HepG2 (cell line): ENCODE data around the gene WDR27. TPM values are rescaled to one million over a fixed set of nuclear protein-coding genes. Genes with fewer than 3 reads are reported as not detected.

ENCODE experiments used
- ATAC-seq: fragments of 200-7000 bp; cut with Tn5 transposase; 3 replicates; pipeline ENCODE4 v1.9.1; 2020; ENCODE audit warnings: mild to moderate bottlenecking, moderate library complexity
- BruUV-seq: library from RNA; stranded (reverse); fragments of 400-500 nt; replicated peaks from 2 replicates; lab custom pipeline; 2021; lab: Mats Ljungman, UMichigan
- CTCF ChIA-PET: fragments of 300-600 bp; formaldehyde crosslinking; extraction: SDS; loops from one replicate; lab custom pipeline; 2021; ENCODE audit warnings: low total read pairs, inconsistent platforms, low intra/inter-chr PET ratio; lab: Yijun Ruan, JAX
- POLR2A ChIA-PET: fragments of 350-600 bp; sonication (Branson Sonifier 250); formaldehyde crosslinking; loops from one replicate; lab custom pipeline; 2020; ENCODE audit warnings: antibody characterized with exemption, inconsistent platforms; lab: Yijun Ruan, JAX
- DNase-seq: peaks from one replicate; pipeline ENCODE4 v3.0.0-alpha.2; 2015; ENCODE audit warnings: low spot score
- FAIRE-seq: peaks from 3 replicates; lab custom pipeline; 2011; peaks lifted over from hg19 to GRCh38; lab: Jason Lieb, UNC
- H2AFZ ChIP-seq: one replicate; pipeline ENCODE4 v1.6.1; 2011; ENCODE audit warnings: low read length, inconsistent platforms
- H3K27ac ChIP-seq: fragments of 300-600 bp; 3 replicates; pipeline ENCODE4 v1.8.0; 2011; ENCODE audit warnings: mixed run types, mild to moderate bottlenecking, mixed read lengths, low read length, inconsistent platforms; ENCODE audit not compliant: insufficient read depth; ENCODE audit errors: extremely low read length
- H3K27me3 ChIP-seq, 2 experiments: fragments of 200-600 bp in 1 of 2; 2 replicates in 1 of 2; 3 replicates in 1 of 2; pipeline versions ENCODE4 v1.6.0 to v1.8.0; 2011; ENCODE audit warnings: low read length in 2 of 2, mild to moderate bottlenecking in 2 of 2, moderate library complexity in 2 of 2, inconsistent platforms in 1 of 2; ENCODE audit not compliant: insufficient read depth in 2 of 2, control insufficient read depth in 1 of 2
- H3K36me3 ChIP-seq, 2 experiments: fragments of 200-600 bp in 1 of 2; replicated peaks in 1 of 2; 2 replicates in 1 of 2; 3 replicates in 1 of 2; pipeline versions ENCODE4 v1.5.1 to v1.8.0; 2011; ENCODE audit warnings: low read length in 2 of 2, inconsistent platforms in 1 of 2; ENCODE audit not compliant: insufficient read depth in 2 of 2, control insufficient read depth in 1 of 2
- H3K4me1 ChIP-seq: 2 replicates; pipeline ENCODE4 v1.5.1; 2012; ENCODE audit warnings: low read length, inconsistent platforms; ENCODE audit not compliant: insufficient read depth
- H3K4me2 ChIP-seq: 2 replicates; pipeline ENCODE4 v1.6.0; 2011; ENCODE audit warnings: low read depth, low read length, inconsistent platforms
- H3K4me3 ChIP-seq, 3 experiments: fragments of 200-600 bp in 1 of 3; sonication (generic), shearing (Covaris generic) in 1 of 3; replicated peaks in 1 of 3; 2 replicates each; pipeline ENCODE4 v1.5.1; 2011 to 2016; ENCODE audit warnings: low read length in 3 of 3, inconsistent platforms in 2 of 3, low read depth in 2 of 3, mild to moderate bottlenecking in 2 of 3, control low read depth in 1 of 3, mixed read lengths in 1 of 3; ENCODE audit not compliant: insufficient read depth in 1 of 3
- H3K79me2 ChIP-seq: one replicate; pipeline ENCODE4 v1.6.1; 2011; ENCODE audit warnings: low read length, inconsistent platforms; ENCODE audit not compliant: insufficient read depth
- H3K9ac ChIP-seq: 2 replicates; pipeline ENCODE4 v1.6.0; 2011; ENCODE audit warnings: mild to moderate bottlenecking, low read depth, low read length, inconsistent platforms; ENCODE audit not compliant: insufficient read depth
- H3K9me3 ChIP-seq: 2 replicates; pipeline ENCODE4 v1.5.1; 2012; ENCODE audit warnings: mild to moderate bottlenecking, low read length
- H4K20me1 ChIP-seq: 2 replicates; pipeline ENCODE4 v1.6.0; 2011; ENCODE audit warnings: inconsistent platforms, mild to moderate bottlenecking, low read length, moderate library complexity; ENCODE audit not compliant: insufficient read depth
- ATF4 ChIP-seq, 2 experiments: fragments of 450-650 bp in 1 of 2; sonication (generic) in 1 of 2; formaldehyde crosslinking; IDR thresholded peaks; 2 replicates each; pipeline versions ENCODE4 v1.5.0 to v1.8.0; 2020 to 2022; ENCODE audit warnings: mild to moderate bottlenecking in 1 of 2, missing genetic modification reagents in 1 of 2
- ETV5 ChIP-seq: IDR thresholded peaks from 2 replicates; pipeline ENCODE4 v1.6.1; 2018; ENCODE audit warnings: missing biosample characterization, missing genetic modification reagents, inconsistent platforms, borderline replicate concordance
- MXI1 ChIP-seq: IDR thresholded peaks from 3 replicates; pipeline ENCODE4 v1.6.1; 2012; ENCODE audit warnings: low read depth, low read length, inconsistent platforms, borderline replicate concordance
- ONECUT2 ChIP-seq: sonication (generic); formaldehyde crosslinking; IDR thresholded peaks from 2 replicates; pipeline ENCODE4 v1.4.0; 2020; ENCODE audit warnings: missing genetic modification reagents
- PHB2 ChIP-seq: fragments of 450-650 bp; IDR thresholded peaks from 2 replicates; pipeline ENCODE4 v1.6.1; 2018; ENCODE audit not compliant: partially characterized antibody
- SRSF9 ChIP-seq: fragments of 200-400 bp; formaldehyde crosslinking; IDR thresholded peaks from 2 replicates; pipeline ENCODE4 v1.6.1; 2018; ENCODE audit warnings: borderline replicate concordance, mild to moderate bottlenecking, low read depth, low read length; ENCODE audit not compliant: insufficient read depth, poor library complexity, severe bottlenecking
- ZBTB7A ChIP-seq: sonication (generic); formaldehyde crosslinking; IDR thresholded peaks from 2 replicates; pipeline ENCODE4 v1.8.0; 2022; ENCODE audit warnings: mild to moderate bottlenecking, missing genetic modification reagents
- ZFP36L2 ChIP-seq: sonication (generic); formaldehyde crosslinking; IDR thresholded peaks from 2 replicates; pipeline ENCODE4 v1.4.0; 2020; ENCODE audit warnings: missing genetic modification reagents
- ZNF18 ChIP-seq: sonication (generic); formaldehyde crosslinking; IDR thresholded peaks from 2 replicates; pipeline ENCODE4 v1.8.0; 2022; ENCODE audit warnings: mild to moderate bottlenecking, missing genetic modification reagents; ENCODE audit not compliant: insufficient replicate concordance
- ZNF180 ChIP-seq: sonication (generic); formaldehyde crosslinking; IDR thresholded peaks from 2 replicates; pipeline ENCODE4 v1.4.0; 2020; ENCODE audit warnings: low read depth, missing genetic modification reagents, borderline replicate concordance
- ZNF362 ChIP-seq: sonication (generic); formaldehyde crosslinking; IDR thresholded peaks from 2 replicates; pipeline ENCODE4 v1.4.0; 2020; ENCODE audit warnings: missing genetic modification reagents, mild to moderate bottlenecking, borderline replicate concordance
- ZNF841 ChIP-seq: sonication (generic); formaldehyde crosslinking; IDR thresholded peaks from 2 replicates; pipeline ENCODE4 v1.8.1; 2023; ENCODE audit warnings: missing genetic modification reagents, borderline replicate concordance
- WGBS: methylation state at CpG from one replicate; pipeline ENCODE4 v1.1.6; 2017; ENCODE audit warnings: low lambda C conversion rate; 5-methylcytosine and 5-hydroxymethylcytosine counted together
- in situ Hi-C: cut with HindIII; loops from 2 replicates; pipeline ENCODE4 v1.10.0; 2017; ENCODE audit warnings: low pct_unique_long_range_greater_than_20kb; ENCODE audit not compliant: extremely low pct_ligation_motif_present
- intact Hi-C: fragments of 100-400 bp; cut with micrococcal nuclease; formaldehyde crosslinking; loops from one replicate; pipeline ENCODE4 v1.10.0; 2022; ENCODE audit not compliant: unreplicated experiment
- polyA plus RNA-seq, 8 experiments: library from polyadenylated mRNA; depleted of rRNA in 3 of 8; stranded (reverse) in 7 of 8; unstranded in 1 of 8; fragments of >200 nt; fragmentation: Illumina TruSeq in 4 of 8; extraction: Trizol in 4 of 8; gene quantifications; 2 replicates each; pipeline versions ENCODE4 v1.2.1 to v1.2.3, GENCODE V29; 2011 to 2016; ENCODE audit warnings: low read depth in 4 of 8, missing spikeins in 1 of 8, mixed read lengths in 1 of 8; ENCODE audit not compliant: insufficient read depth in 1 of 8
- total RNA-seq, 5 experiments: library from RNA; depleted of rRNA; stranded (reverse); fragments of >200 nt; fragmentation: Illumina TruSeq; extraction: Trizol; gene quantifications; 2 replicates each; pipeline ENCODE4 v1.2.3, GENCODE V29; 2016; ENCODE audit warnings: low read depth in 1 of 5

The WDR27 gene
- total and polyA plus RNA-seq, 2 of the 13 experiments (the other 11 are each of a cell fraction or from before 2014, with no cell fraction given): 34.1 to 80.3 TPM

- POLR2A ChIA-PET: no interaction called here
- no peak for FAIRE-seq
These were observed 198.2 kb downstream of the WDR27 start for GRCh38 chr6:169503422-169504152.

GRCh38 chr6:169502445-169502844 lies 199.4 kb downstream of the WDR27 start:
- ChIA-PET POLR2A (no interaction called here), CTCF (no interaction called here)
- Histone ChIP-seq H3K9ac (no peak overlapping the region), H3K27me3 (no peaks in the 10 kb centered on the region), H3K36me3 (no peaks in the 10 kb centered on the region; a peak in 1 of 5 replicates), H3K4me2 (no peak overlapping the region), H3K4me3 (no peak overlapping the region), H3K9me3 (no peaks in the 10 kb centered on the region), H3K4me1 (no peaks in the 10 kb centered on the region), H3K79me2 (no peaks in the 10 kb centered on the region), H3K27ac (no peak overlapping the region), H4K20me1 (no peaks in the 10 kb centered on the region), H2AFZ (no peak overlapping the region)
- WGBS: 91% methylated on average over 22 of the region's 22 CpGs
- BruUV-seq: no TSS peak
- FAIRE-seq (no peak), DNase-seq (no peak), ATAC-seq (no peak)
- intact Hi-C loops: no loop called here
- in situ Hi-C loops: no loop called here
- TF ChIP-seq MXI1: no peak
- TF ChIP-seq ATF4 (CRISPR knock-in tag; IDR thresholded peaks at IDR 0.05): no peak
- no peak for TF ChIP-seq ZNF180
- TF ChIP-seq ZFP36L2: no peak
- TF ChIP-seq SRSF9: no peak
- no peak for TF ChIP-seq ZNF18 (CRISPR knock-in tag)
- no peak for TF ChIP-seq ZBTB7A (CRISPR knock-in tag)
- no peak for TF ChIP-seq ONECUT2
- no peak for TF ChIP-seq ZNF362

More at GRCh38 chr6:169503422-169504152, 198.2 kb downstream of the WDR27 start:
- DNase-seq (no peak), ATAC-seq (no peak)
- no peaks in the 10 kb centered on the region for H3K27me3 ChIP-seq
- H2AFZ ChIP-seq: no peak overlapping the region
- H3K4me3 ChIP-seq: no peak overlapping the region
- no TSS peak for BruUV-seq
- TF ChIP-seq PHB2: no peak
- TF ChIP-seq ZNF841 (CRISPR knock-in tag): no peak
- no peak for TF ChIP-seq ETV5 (CRISPR knock-in tag)
- WGBS: 72% methylated on average over 4 of the region's 4 CpGs
- in situ Hi-C loops: no loop called here
- no peaks in the 10 kb centered on the region for H4K20me1 ChIP-seq
- intact Hi-C loops: no loop called here
- H3K36me3 ChIP-seq: no peaks in the 10 kb centered on the region; a peak in 1 of 5 replicates
- H3K9me3 ChIP-seq: no peaks in the 10 kb centered on the region
- no peak overlapping the region for H3K27ac ChIP-seq
- CTCF ChIA-PET: no interaction called here
- H3K4me2 ChIP-seq: no peak overlapping the region
- H3K79me2 ChIP-seq: no peaks in the 10 kb centered on the region
- H3K4me1 ChIP-seq: no peaks in the 10 kb centered on the region
- no peak overlapping the region for H3K9ac ChIP-seq
